K562 (cell line): Measurements from ENCODE around the gene RNF32. TPM values are rescaled to one million over a fixed set of nuclear protein-coding genes. Genes with fewer than 3 reads are reported as not detected.

Experiments
- AFF1 ChIP-seq, 2 experiments: fragments of 450-650 bp; IDR thresholded peaks; 2 replicates each; pipeline ENCODE4 v1.6.1; 2018; ENCODE audit warnings: mild to moderate bottlenecking in 2 of 2, low read depth in 1 of 2; ENCODE audit not compliant: partially characterized antibody in 2 of 2
- BRF1 ChIP-seq: IDR thresholded peaks from 3 replicates; pipeline ENCODE4 v1.6.1; 2011; ENCODE audit warnings: borderline replicate concordance, mild to moderate bottlenecking; ENCODE audit not compliant: insufficient read length; ENCODE audit errors: extremely low read depth
- CREM ChIP-seq: IDR thresholded peaks from 2 replicates; pipeline ENCODE4 v1.6.1; 2014; ENCODE audit warnings: antibody characterized with exemption, low read depth
- DNMT1 ChIP-seq: fragments of 450-650 bp; IDR thresholded peaks from 2 replicates; pipeline ENCODE4 v1.6.1; 2016; ENCODE audit warnings: antibody characterized with exemption, mild to moderate bottlenecking
- DPF2 ChIP-seq: fragments of 450-650 bp; IDR thresholded peaks from 2 replicates; pipeline ENCODE4 v1.6.1; 2016
- KAT8 ChIP-seq: fragments of 450-650 bp; IDR thresholded peaks from 2 replicates; pipeline ENCODE4 v1.6.1; 2016; ENCODE audit warnings: low read depth, mild to moderate bottlenecking
- KDM2B ChIP-seq: fragments of 250-450 bp; sonication (Bioruptor Pico); IDR thresholded peaks from 2 replicates; pipeline ENCODE4 v1.8.0; 2021; ENCODE audit warnings: mild to moderate bottlenecking, moderate library complexity
- MCM7 ChIP-seq, 2 experiments: fragments of 450-650 bp; IDR thresholded peaks; 2 replicates each; pipeline ENCODE4 v1.6.1; 2016 to 2018
- MEF2D ChIP-seq: conservative IDR thresholded peaks from 2 replicates; pipeline ENCODE4 v1.6.1; 2016; ENCODE audit warnings: low read depth, missing genetic modification characterization, missing compliant biosample characterization
- MTA3 ChIP-seq: fragments of 450-650 bp; formaldehyde crosslinking; IDR thresholded peaks from 2 replicates; pipeline ENCODE4 v1.6.1; 2017; ENCODE audit warnings: mild to moderate bottlenecking, borderline replicate concordance
- ZNF282 ChIP-seq: sonication (generic); formaldehyde crosslinking; IDR thresholded peaks from 2 replicates; pipeline ENCODE4 v1.8.1; 2023; ENCODE audit warnings: missing genetic modification reagents
- ZNF324 ChIP-seq: fragments of 250-450 bp; sonication (Bioruptor Pico); IDR thresholded peaks from 2 replicates; pipeline ENCODE4 v1.4.0; 2020; ENCODE audit warnings: mild to moderate bottlenecking
- ZNF518B ChIP-seq: fragments of 250-450 bp; sonication (Bioruptor Pico); IDR thresholded peaks from 2 replicates; pipeline ENCODE4 v1.5.0; 2021; ENCODE audit warnings: mild to moderate bottlenecking, moderate library complexity
- ZNF639 ChIP-seq, 2 experiments: fragments of 200-800 bp in 1 of 2; sonication (Bioruptor generic) in 1 of 2; sonication (generic) in 1 of 2; formaldehyde crosslinking in 1 of 2; IDR thresholded peaks in 1 of 2; conservative IDR thresholded peaks in 1 of 2; 2 replicates each; pipeline versions ENCODE4 v1.5.0 to v1.6.1; 2016 to 2020; ENCODE audit warnings: missing compliant biosample characterization in 1 of 2, missing genetic modification characterization in 1 of 2, missing genetic modification reagents in 1 of 2
- ZNF740 ChIP-seq, 3 experiments: fragments of 200-800 bp in 1 of 3; sonication (Bioruptor generic) in 1 of 3; sonication (generic) in 1 of 3; formaldehyde crosslinking in 1 of 3; IDR thresholded peaks; 2 replicates each; pipeline versions ENCODE4 v1.6.1 to v1.8.0; 2016 to 2022; ENCODE audit warnings: mild to moderate bottlenecking in 2 of 3, missing compliant biosample characterization in 2 of 3, missing genetic modification characterization in 2 of 3, missing genetic modification reagents in 1 of 3
- polyA plus RNA-seq, 8 experiments: library from polyadenylated mRNA; depleted of rRNA in 4 of 8; stranded (reverse) in 5 of 8; unstranded in 3 of 8; fragments of >200 nt; fragmentation: Nextera tagmentation in 2 of 8; fragmentation: Illumina TruSeq in 1 of 8; extraction: Ambion mirVana in 2 of 8; extraction: Trizol in 1 of 8; gene quantifications; 2 replicates each; pipeline versions ENCODE4 v1.2.1 to v1.2.3, GENCODE V29; 2011 to 2014; ENCODE audit warnings: inconsistent platforms in 1 of 8, missing spikeins in 1 of 8
- total RNA-seq, 7 experiments: library from RNA; depleted of rRNA in 6 of 7; stranded (reverse); fragments of >200 nt in 6 of 7; fragmentation: Illumina TruSeq in 2 of 7; extraction: Trizol in 2 of 7; gene quantifications; 2 replicates each; pipeline versions ENCODE4 v1.2.1 to v1.2.3, GENCODE V29; 2011 to 2021; ENCODE audit warnings: low replicate concordance in 1 of 7

Gene RNF32
- total and polyA plus RNA-seq, 9 of the 15 experiments (the other 6 are each of a cell fraction or from before 2014, with no cell fraction given) = 2.6 to 7.0 (median 4.6) TPM

DNA sequence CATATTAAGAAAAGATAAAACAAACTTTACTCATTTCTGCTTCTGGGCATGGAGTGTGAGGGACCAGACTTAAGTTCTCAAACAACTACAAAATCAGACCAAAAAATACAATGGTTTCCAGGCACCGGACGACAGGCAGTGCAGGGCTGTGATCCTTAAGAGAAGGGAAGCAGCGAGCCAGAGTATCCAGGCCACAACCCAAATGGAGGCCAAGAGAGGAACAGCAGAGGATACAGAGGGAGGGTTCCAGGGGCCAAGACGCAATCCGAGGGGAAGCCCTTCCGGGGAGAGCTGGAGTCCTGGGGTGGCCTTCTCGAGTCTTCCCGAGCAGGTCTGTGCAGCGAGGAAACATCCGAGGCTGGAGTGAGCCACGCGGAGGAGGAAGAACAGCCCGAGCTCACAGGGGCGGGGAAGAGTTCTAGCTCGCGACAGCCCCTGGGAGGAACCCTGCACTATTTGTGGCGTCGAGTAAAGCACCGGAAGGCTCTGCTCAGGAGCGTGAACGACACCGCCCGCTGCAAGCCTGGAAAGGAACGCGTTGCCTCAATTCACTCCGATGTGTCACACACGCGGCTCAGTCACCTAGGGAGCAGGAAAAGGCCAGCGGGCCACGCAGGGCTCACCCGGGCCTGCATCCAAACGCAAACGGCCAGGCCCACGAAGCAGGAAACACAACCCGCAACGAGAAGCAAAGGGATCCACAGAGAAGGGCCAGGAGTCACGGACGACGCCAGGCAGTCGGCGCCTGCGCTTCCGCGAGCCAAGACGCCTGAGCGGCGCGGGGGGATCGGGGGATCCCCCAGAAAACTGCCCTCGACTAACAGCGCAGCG lies 933 bp upstream of the RNF32 start (continued):
- TF ChIP-seq ZNF639 (CRISPR knock-in tag; conservative IDR thresholded peaks at IDR 0.05 in 1 of 2, IDR thresholded peaks at IDR 0.05 in 1 of 2) = no peak
- TF ChIP-seq KAT8 = no peak
- peak; percentile 41; the same call in 1 of the 2 replicates for TF ChIP-seq MTA3
- no peak for TF ChIP-seq DNMT1
- TF ChIP-seq BRF1 = no peak
- TF ChIP-seq ZNF282 (CRISPR knock-in tag) = no peak; the same call in 1 of the 2 replicates
- TF ChIP-seq ZNF324 = no peak
- TF ChIP-seq MEF2D (tag) = 0 out of 2 replicates have a peak, but pooled peaks have one; percentile 46
- no peak for TF ChIP-seq KDM2B
- TF ChIP-seq MCM7 (IDR thresholded peaks at IDR 0.05) = no peak
- TF ChIP-seq DPF2 = no peak; the same call in 1 of the 2 replicates
- TF ChIP-seq CREM = peak; percentile 63
- TF ChIP-seq ZNF740 (CRISPR knock-in tag; IDR thresholded peaks at IDR 0.05) = peak; percentile 60; the same call in 1 of the 2 replicates
- no peak for TF ChIP-seq ZNF740 (tag; IDR thresholded peaks at IDR 0.05)
- TF ChIP-seq ZNF518B (CRISPR knock-in tag) = no peak
- TF ChIP-seq AFF1 (IDR thresholded peaks at IDR 0.05; ENCODE audit: low read depth in 1 of 2, partially characterized antibody in 2 of 2) = peak in 1 of 2 experiments; percentile 52
